GM12873 (cell line): ENCODE results near the gene EYS.

ENCODE experiments used
- TF ChIP-seq, protein P1 (sequence below): IDR thresholded peaks from 2 replicates; pipeline ENCODE4 v1.5.1; 2012; ENCODE audit warnings: low read depth, mild to moderate bottlenecking, moderate library complexity, low read length, control low read depth; ENCODE audit not compliant: insufficient read depth; ENCODE audit errors: missing control alignments

The EYS gene

DNA sequence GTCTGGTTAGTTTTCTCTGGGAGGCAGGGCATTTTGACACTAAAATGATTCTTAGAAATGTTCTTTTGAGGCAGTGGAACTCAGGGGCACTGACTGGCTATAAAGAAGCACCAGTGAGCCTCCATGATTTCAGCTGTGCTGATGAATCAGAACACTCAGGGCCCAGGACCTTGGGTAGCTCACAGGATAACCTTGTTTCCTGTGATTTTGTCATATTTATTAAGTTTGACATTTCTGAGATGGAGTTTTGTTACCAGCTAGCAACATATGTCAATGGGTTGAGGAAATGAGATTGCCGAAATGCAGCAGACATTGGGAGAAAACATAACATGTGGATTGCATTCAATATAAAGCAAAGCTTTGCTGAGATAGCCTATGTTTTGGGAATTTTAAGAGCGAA is 802.4 kb downstream of the EYS start:
- TF ChIP-seq, protein P1, sequence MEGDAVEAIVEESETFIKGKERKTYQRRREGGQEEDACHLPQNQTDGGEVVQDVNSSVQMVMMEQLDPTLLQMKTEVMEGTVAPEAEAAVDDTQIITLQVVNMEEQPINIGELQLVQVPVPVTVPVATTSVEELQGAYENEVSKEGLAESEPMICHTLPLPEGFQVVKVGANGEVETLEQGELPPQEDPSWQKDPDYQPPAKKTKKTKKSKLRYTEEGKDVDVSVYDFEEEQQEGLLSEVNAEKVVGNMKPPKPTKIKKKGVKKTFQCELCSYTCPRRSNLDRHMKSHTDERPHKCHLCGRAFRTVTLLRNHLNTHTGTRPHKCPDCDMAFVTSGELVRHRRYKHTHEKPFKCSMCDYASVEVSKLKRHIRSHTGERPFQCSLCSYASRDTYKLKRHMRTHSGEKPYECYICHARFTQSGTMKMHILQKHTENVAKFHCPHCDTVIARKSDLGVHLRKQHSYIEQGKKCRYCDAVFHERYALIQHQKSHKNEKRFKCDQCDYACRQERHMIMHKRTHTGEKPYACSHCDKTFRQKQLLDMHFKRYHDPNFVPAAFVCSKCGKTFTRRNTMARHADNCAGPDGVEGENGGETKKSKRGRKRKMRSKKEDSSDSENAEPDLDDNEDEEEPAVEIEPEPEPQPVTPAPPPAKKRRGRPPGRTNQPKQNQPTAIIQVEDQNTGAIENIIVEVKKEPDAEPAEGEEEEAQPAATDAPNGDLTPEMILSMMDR, result no peak

DNA sequence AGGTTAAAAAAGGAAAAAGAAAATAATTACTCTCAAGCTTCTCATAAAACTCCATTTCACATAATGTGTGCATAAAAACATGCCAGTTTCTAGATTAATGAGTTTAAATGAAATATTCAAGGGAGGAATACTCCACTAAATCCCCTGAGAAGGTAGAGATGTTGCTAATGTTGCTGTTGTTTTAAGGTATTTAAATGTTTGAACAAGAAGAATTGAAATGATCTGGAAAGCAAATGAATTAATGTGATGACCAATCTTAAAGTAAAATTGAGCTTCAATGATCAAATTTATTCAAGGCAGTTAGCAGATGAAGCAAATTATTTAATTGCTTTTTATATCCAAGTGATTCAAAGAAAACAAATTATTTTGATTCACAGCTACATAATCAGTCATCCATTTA is 804.4 kb downstream of the EYS start:
- TF ChIP-seq, protein P1, result no peak

DNA sequence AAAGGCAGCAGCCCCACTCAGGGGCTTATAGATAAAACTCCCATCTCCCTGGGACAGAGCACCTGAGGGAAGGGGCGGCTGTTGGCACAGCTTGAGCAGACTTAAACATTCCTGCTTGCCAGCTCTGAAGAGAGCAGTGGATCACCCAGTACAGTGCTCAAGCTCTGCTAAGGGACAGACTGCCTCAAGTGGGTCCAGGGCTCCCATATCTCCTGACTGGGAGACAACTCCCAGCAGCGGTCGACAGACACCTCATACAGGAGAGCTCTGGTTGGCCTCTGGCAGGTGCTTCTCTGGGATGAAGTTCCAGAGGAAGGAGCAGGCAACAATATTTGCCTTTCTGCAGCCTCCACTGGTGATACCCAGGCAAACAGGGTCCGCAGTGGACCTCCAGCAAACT is 810.1 kb downstream of the EYS start:
- TF ChIP-seq, protein P1, result no peak

DNA sequence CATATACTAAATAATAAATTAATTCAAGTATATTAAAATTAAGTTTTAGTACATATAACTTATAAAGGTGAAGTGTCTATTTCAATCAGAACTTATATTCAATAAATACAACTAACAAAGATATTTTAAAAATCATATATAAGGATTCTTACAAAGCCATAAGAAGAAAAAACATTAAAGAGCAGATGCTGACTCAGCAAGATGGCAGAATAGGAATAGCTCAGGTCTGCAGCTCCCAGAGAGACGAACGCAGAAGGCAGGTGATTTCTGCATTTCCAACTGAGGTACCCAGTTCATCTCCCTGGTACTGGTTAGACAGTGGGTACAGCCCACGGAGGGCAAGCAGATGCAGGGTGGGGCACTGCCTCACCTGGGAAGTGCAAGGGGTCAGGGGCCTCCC is 811.1 kb downstream of the EYS start:
- TF ChIP-seq, protein P1, result no peak

DNA sequence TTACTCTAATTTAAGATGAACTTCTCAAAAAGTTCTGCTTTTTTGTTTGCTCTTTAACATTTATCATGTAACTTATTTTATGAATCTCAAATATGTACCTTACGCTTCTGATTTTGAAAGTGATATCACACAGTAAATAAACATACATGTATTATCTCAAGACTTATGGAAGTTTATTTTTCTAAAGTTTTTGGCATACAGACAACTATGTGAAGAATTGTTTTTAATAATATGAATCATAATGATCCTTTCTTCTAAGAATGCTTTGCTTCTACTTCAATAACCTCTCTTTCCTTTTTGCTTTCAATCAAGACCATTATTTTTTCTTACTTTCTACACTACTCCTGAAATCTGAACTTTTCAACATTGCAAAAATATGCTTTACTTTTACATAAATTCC is 816.4 kb downstream of the EYS start:
- TF ChIP-seq, protein P1, result no peak

DNA sequence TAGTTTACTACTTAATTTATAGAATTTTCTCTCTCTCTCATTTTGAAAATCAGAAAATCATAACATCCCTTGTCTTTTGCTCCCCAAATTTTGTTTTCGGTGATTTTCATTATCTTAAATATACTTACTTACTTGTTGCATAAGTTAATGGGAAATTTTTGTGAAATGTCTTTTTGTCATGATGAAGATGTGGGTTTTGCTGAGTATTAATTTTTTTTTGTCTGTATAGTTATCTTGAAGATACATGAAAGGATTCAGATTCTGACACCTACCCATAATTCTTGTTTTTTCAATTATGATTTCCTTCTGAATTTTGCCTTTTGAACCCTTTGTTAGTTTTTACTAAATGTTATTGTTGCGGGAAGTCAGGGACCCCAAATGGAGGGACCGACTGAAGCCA is 817.9 kb downstream of the EYS start:
- TF ChIP-seq, protein P1, result no peak

DNA sequence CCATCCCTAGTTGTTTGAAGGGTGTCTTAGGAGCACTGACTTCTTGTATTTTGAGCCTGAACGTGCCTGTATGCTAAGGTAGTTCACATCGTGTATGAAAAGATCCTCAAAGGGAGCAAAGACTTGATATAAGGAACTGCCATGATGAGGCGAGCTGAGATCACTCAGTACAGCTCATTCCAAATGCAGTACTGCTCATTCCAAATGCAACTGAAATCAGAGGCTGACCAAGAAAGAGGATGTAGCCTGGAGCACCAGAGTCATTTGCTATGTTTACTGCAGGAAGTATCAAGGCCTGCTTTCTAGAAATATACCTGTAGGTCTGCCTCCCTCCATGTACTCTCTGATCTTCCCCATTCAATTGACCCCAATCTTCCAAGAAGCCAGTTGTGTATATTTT is 832.2 kb downstream of the EYS start:
- TF ChIP-seq, protein P1, result no peak

DNA sequence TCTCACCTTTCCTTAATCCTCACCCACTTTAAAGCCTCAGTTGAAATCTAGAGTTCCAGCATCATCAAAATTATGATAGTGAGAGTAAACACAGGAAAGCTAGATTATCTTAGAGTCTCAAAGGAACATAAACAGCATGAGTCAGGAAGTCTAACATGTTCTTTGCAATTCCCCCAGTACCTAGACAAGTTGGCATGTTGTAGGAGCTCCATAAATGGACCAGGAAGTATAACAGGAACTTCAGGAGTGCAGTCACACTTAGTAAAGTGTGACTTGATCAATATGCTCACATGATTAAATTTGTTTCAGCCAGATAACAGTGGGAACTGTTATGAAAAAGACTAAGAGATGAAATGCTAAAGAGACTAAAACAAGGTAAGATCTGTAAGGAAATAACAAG is 834.4 kb downstream of the EYS start:
- TF ChIP-seq, protein P1, result no peak
